GM10248 (cell line): ENCODE measurements around the gene KLHDC8A.

Source experiments
- CTCF ChIA-PET: fragments of 300-600 bp; sonication (Branson Sonifier 250); formaldehyde crosslinking; extraction: SDS; loops from one replicate; lab custom pipeline; 2021; ENCODE audit warnings: antibody characterized with exemption; lab: Yijun Ruan, JAX
- POLR2A ChIA-PET: fragments of 350-650 bp; sonication (Branson Sonifier 250); formaldehyde crosslinking; extraction: SDS; loops from one replicate; lab custom pipeline; 2020; ENCODE audit warnings: antibody characterized with exemption; lab: Yijun Ruan, JAX
- DNase-seq: peaks from one replicate; pipeline ENCODE4 v3.0.0; 2012; ENCODE audit errors: extremely low spot score
- CTCF ChIP-seq: IDR thresholded peaks from 2 replicates; pipeline ENCODE4 v1.5.1; 2012; ENCODE audit warnings: mild to moderate bottlenecking, low read depth; ENCODE audit errors: extremely low read depth, missing control alignments, control extremely low read depth

Gene KLHDC8A

GRCh38 chr1:205323794-205324193, 32.9 kb downstream of the KLHDC8A start:
- no peak for TF ChIP-seq CTCF
- no peak for DNase-seq
- POLR2A ChIA-PET = no interaction called here
- CTCF ChIA-PET = interaction anchor here (1.3 to 41.3 kb wide), 9 partner anchors 9 to 334 kb away, joined by 3 to 1591 read pairs (median 19); partner anchors contain the start of gene TMCC2

GRCh38 chr1:205321959-205322283, 34.8 kb downstream of the KLHDC8A start:
- TF ChIP-seq CTCF = no peak
- POLR2A ChIA-PET = interaction anchor here (1.2 kb wide), 1 partner anchor 34 kb away, joined by 3 read pairs; no protein-coding TSS in a partner anchor
- CTCF ChIA-PET = interaction anchor here (0.7 to 41.3 kb wide), 8 partner anchors 18 to 202 kb away, joined by 3 to 1591 read pairs (median 9); no protein-coding TSS in a partner anchor
- DNase-seq = no peak

GRCh38 chr1:205321162-205321958, 35.4 kb downstream of the KLHDC8A start, which contains the start of gene NUAK2:
Gene NUAK2, minus strand, starts transcription at chr1:205321745. Its CDS starts 117 bp downstream, at chr1:205321628.
- TF ChIP-seq CTCF = peak; percentile 55
- CTCF ChIA-PET = interaction anchor here (1.0 to 41.3 kb wide), 9 partner anchors 14 to 203 kb away, joined by 4 to 1591 read pairs (median 9); no protein-coding TSS in a partner anchor
- POLR2A ChIA-PET = interaction anchor here (0.7 to 1.2 kb wide), 2 partner anchors 33 to 51 kb away, joined by 3 read pairs; no protein-coding TSS in a partner anchor
- peak; percentile 70 for DNase-seq

GRCh38 chr1:205319081-205320018, 37.4 kb downstream of the KLHDC8A start:
- no peak for TF ChIP-seq CTCF
- CTCF ChIA-PET = interaction anchor here (1.2 to 41.3 kb wide), 9 partner anchors 6 to 90 kb away, joined by 4 to 1591 read pairs (median 10); no protein-coding TSS in a partner anchor
- POLR2A ChIA-PET = interaction anchor here (0.5 to 0.7 kb wide), 2 partner anchors 34 to 210 kb away, joined by 3 to 9 read pairs; no protein-coding TSS in a partner anchor
- no peak for DNase-seq

- no peak for TF ChIP-seq CTCF
- DNase-seq = no peak
- ChIA-PET CTCF (interaction anchor here (1.0 to 41.3 kb wide), 8 partner anchors 7 to 414 kb away, joined by 3 to 1591 read pairs (median 8); no protein-coding TSS in a partner anchor), POLR2A (interaction anchor here (0.5 kb wide), 1 partner anchor 33 kb away, joined by 9 read pairs; no protein-coding TSS in a partner anchor)
Observed at GRCh38 chr1:205318231-205318991, 38.3 kb downstream of the KLHDC8A start.
